SU-DHL-6 (cell line): Measurements from ENCODE around the gene MEOX2.

ENCODE experiments used
- H2AFZ ChIP-seq: fragments of 200-600 bp; sonication (generic); 2 replicates; pipeline ENCODE4 v1.6.1; 2014; ENCODE audit warnings: low read depth, mild to moderate bottlenecking, moderate library complexity, mixed read lengths, antibody characterized with exemption, low read length; ENCODE audit not compliant: severe bottlenecking
- H3F3A ChIP-seq: fragments of 200-600 bp; shearing (Covaris generic); 2 replicates; pipeline ENCODE4 v1.6.0; 2016; ENCODE audit warnings: antibody characterized with exemption, mild to moderate bottlenecking; ENCODE audit not compliant: insufficient read depth
- H3K27ac ChIP-seq: fragments of 200-600 bp; sonication (generic); 2 replicates; pipeline ENCODE4 v1.5.1; 2016; ENCODE audit warnings: low read depth, mild to moderate bottlenecking, low read length, moderate library complexity, mixed read lengths
- H3K27me3 ChIP-seq: fragments of 200-600 bp; sonication (generic), shearing (Covaris generic); 2 replicates; pipeline ENCODE4 v1.6.0; 2014; ENCODE audit warnings: mild to moderate bottlenecking, low read length
- H3K36me3 ChIP-seq: fragments of 200-600 bp; sonication (generic); 2 replicates; pipeline ENCODE4 v1.6.1; 2014; ENCODE audit warnings: mild to moderate bottlenecking, low read length, mixed read lengths
- H3K4me2 ChIP-seq: fragments of 300-600, 200-600 bp; shearing (Covaris generic), sonication (generic); 2 replicates; pipeline ENCODE4 v1.6.0; 2014; ENCODE audit warnings: low read length, low read depth, mild to moderate bottlenecking; ENCODE audit not compliant: poor library complexity, severe bottlenecking
- H3K4me3 ChIP-seq: fragments of 200-600 bp; sonication (generic); 2 replicates; pipeline ENCODE4 v1.5.1; 2014; ENCODE audit warnings: antibody characterized with exemption, low read length, mild to moderate bottlenecking, mixed read lengths; ENCODE audit not compliant: insufficient read depth, poor library complexity, severe bottlenecking
- H3K79me2 ChIP-seq: fragments of 200-600 bp; sonication (generic); 2 replicates; pipeline ENCODE4 v1.6.1; 2014; ENCODE audit warnings: mild to moderate bottlenecking, low read length, moderate library complexity; ENCODE audit not compliant: insufficient read depth
- H3K9ac ChIP-seq: fragments of 200-600 bp; sonication (generic); 2 replicates; pipeline ENCODE4 v1.7.0; 2014; ENCODE audit warnings: mild to moderate bottlenecking, low read length
- H3K9me2 ChIP-seq: fragments of 200-600 bp; sonication (generic); replicated peaks from 2 replicates; pipeline ENCODE4 v1.6.1; 2014; ENCODE audit warnings: low read length; ENCODE audit not compliant: insufficient read depth
- H3K9me3 ChIP-seq: fragments of 200-600 bp; sonication (generic); 2 replicates; pipeline ENCODE4 v1.6.1; 2014; ENCODE audit warnings: low read length, mixed read lengths; ENCODE audit not compliant: insufficient read depth
- H4K20me1 ChIP-seq: fragments of 200-600 bp; sonication (generic); 2 replicates; pipeline ENCODE4 v1.6.1; 2014; ENCODE audit warnings: low read depth, mild to moderate bottlenecking, antibody characterized with exemption, low read length, moderate library complexity, mixed read lengths
- CTCF ChIP-seq: fragments of 200-600 bp; sonication (generic); IDR thresholded peaks from one replicate; pipeline ENCODE4 v1.5.1; 2017; ENCODE audit warnings: antibody characterized with exemption, mild to moderate bottlenecking, low read length, moderate library complexity; ENCODE audit not compliant: insufficient read depth, poor library complexity, severe bottlenecking
- EZH2phosphoT487 ChIP-seq: fragments of 200-600 bp; sonication (generic), shearing (Covaris generic); conservative IDR thresholded peaks from 2 replicates; pipeline ENCODE4 v1.6.1; 2018; ENCODE audit warnings: mild to moderate bottlenecking, antibody characterized with exemption, low read length, moderate library complexity, mixed read lengths

MEOX2 gene

GRCh38 chr7:15603124-15603523 is 83.4 kb downstream of the MEOX2 start:
- H3K27me3 ChIP-seq = no peaks in the 10 kb centered on the region
- TF ChIP-seq EZH2phosphoT487 (no peak), CTCF (no peak)
- H3K9me3 ChIP-seq = peaks cover 17% of the 10 kb centered on the region; the same call in 1 of the 2 replicates
- no peaks in the 10 kb centered on the region for H3K9me2 ChIP-seq
- no peak overlapping the region for H3K27ac ChIP-seq
- H3K79me2 ChIP-seq = no peaks in the 10 kb centered on the region
- H4K20me1 ChIP-seq = no peaks in the 10 kb centered on the region
- H3F3A ChIP-seq = no peaks in the 10 kb centered on the region
- H2AFZ ChIP-seq = no peak overlapping the region
- H3K4me3 ChIP-seq = no peak overlapping the region
- H3K9ac ChIP-seq = no peak overlapping the region
- H3K4me2 ChIP-seq = no peak overlapping the region
- no peaks in the 10 kb centered on the region; the same call in 1 of the 2 replicates for H3K36me3 ChIP-seq

DNA sequence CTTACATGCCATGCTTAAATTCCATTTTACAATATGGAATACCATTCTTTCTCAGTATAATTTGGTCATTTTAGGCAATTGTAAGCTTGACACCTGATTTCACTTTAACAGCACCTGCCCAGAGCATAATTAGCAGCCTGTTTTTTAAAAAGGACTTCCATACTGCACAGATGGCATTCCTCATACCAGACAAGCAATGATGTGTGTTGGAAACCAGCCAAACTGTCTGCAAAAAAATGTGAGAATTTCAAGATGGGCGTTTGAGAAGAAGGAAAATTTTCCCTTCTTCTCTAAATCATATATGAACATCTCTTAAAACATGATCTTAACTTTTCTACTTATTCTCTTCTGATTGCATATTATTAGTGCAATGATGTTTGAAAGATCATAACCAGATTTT is 84.2 kb downstream of the MEOX2 start:
- TF ChIP-seq EZH2phosphoT487 = no peak
- no peak for TF ChIP-seq CTCF
- no peaks in the 10 kb centered on the region for H4K20me1 ChIP-seq
- no peaks in the 10 kb centered on the region; the same call in 1 of the 2 replicates for H3K36me3 ChIP-seq
- H3K4me2 ChIP-seq = no peak overlapping the region
- no peak overlapping the region for H3K9ac ChIP-seq
- H3K27ac ChIP-seq = no peak overlapping the region
- no peaks in the 10 kb centered on the region for H3K79me2 ChIP-seq
- no peak overlapping the region for H2AFZ ChIP-seq
- H3K27me3 ChIP-seq = no peaks in the 10 kb centered on the region
- H3K9me2 ChIP-seq = no peaks in the 10 kb centered on the region
- peaks cover 23% of the 10 kb centered on the region; the same call in 1 of the 2 replicates for H3K9me3 ChIP-seq
- H3F3A ChIP-seq = no peaks in the 10 kb centered on the region
- no peak overlapping the region for H3K4me3 ChIP-seq

GRCh38 chr7:15601175-15601574 is 85.3 kb downstream of the MEOX2 start:
- no peaks in the 10 kb centered on the region for H4K20me1 ChIP-seq
- H3K9me3 ChIP-seq = peaks cover 23% of the 10 kb centered on the region; the same call in 1 of the 2 replicates
- H3K27ac ChIP-seq = no peak overlapping the region
- no peaks in the 10 kb centered on the region for H3K36me3 ChIP-seq
- H2AFZ ChIP-seq = no peak overlapping the region
- no peak overlapping the region for H3K9ac ChIP-seq
- no peaks in the 10 kb centered on the region for H3F3A ChIP-seq
- no peaks in the 10 kb centered on the region for H3K27me3 ChIP-seq
- no peak overlapping the region for H3K4me2 ChIP-seq
- H3K9me2 ChIP-seq = no peaks in the 10 kb centered on the region
- H3K4me3 ChIP-seq = no peak overlapping the region
- TF ChIP-seq CTCF = no peak
- TF ChIP-seq EZH2phosphoT487 = no peak
- no peaks in the 10 kb centered on the region for H3K79me2 ChIP-seq
